Neuronal stem cell (in vitro differentiated cells): ENCODE data around the gene KRTAP10-2.

Experiments
- DNase-seq: peaks from one replicate; pipeline ENCODE4 v3.0.0-alpha.2; 2013; ENCODE audit warnings: low spot score
- H2AFZ ChIP-seq: one replicate; pipeline ENCODE4 v1.6.1; 2013; ENCODE audit warnings: mild to moderate bottlenecking, low read length, inconsistent platforms
- H2AK5ac ChIP-seq: 2 replicates; pipeline ENCODE4 v1.6.1; 2013; ENCODE audit warnings: low read depth, mild to moderate bottlenecking, inconsistent platforms, low read length, moderate library complexity, mixed read lengths
- H2BK120ac ChIP-seq: 2 replicates; pipeline ENCODE4 v1.6.1; 2013; ENCODE audit warnings: low read depth, mild to moderate bottlenecking, inconsistent platforms, low read length, moderate library complexity, mixed read lengths
- H2BK12ac ChIP-seq: one replicate; pipeline ENCODE4 v1.6.1; 2013; ENCODE audit warnings: low read length, inconsistent platforms
- H2BK15ac ChIP-seq: 2 replicates; pipeline ENCODE4 v1.6.1; 2013; ENCODE audit warnings: mild to moderate bottlenecking, low read length, inconsistent platforms, mixed read lengths
- H2BK5ac ChIP-seq: one replicate; pipeline ENCODE4 v1.6.1; 2013; ENCODE audit warnings: inconsistent platforms, mild to moderate bottlenecking, low read length, moderate library complexity
- H3K14ac ChIP-seq: one replicate; pipeline ENCODE4 v1.6.1; 2013; ENCODE audit warnings: low read length, inconsistent platforms
- H3K18ac ChIP-seq: 2 replicates; pipeline ENCODE4 v1.6.1; 2013; ENCODE audit warnings: low read length, inconsistent platforms
- H3K23ac ChIP-seq: 2 replicates; pipeline ENCODE4 v1.6.1; 2013; ENCODE audit warnings: low read depth, mild to moderate bottlenecking, mixed read lengths, low read length, inconsistent platforms; ENCODE audit not compliant: poor library complexity
- H3K27ac ChIP-seq: replicated peaks from 3 replicates; pipeline ENCODE4 v1.5.1; 2013; ENCODE audit warnings: low read length, inconsistent platforms
- H3K27me3 ChIP-seq, 3 experiments: 2 replicates each; pipeline ENCODE4 v1.6.1; 2013; ENCODE audit warnings: low read length in 3 of 3, mild to moderate bottlenecking in 2 of 3, inconsistent platforms in 1 of 3, low read depth in 1 of 3, mixed read lengths in 1 of 3, moderate library complexity in 1 of 3; ENCODE audit not compliant: control insufficient read depth in 3 of 3, insufficient read depth in 3 of 3
- H3K36me3 ChIP-seq, 2 donors: replicated peaks in 1 of 2; 2 replicates each; pipeline ENCODE4 v1.6.1; 2013; ENCODE audit warnings: low read length in 2 of 2; ENCODE audit not compliant: control insufficient read depth in 2 of 2, insufficient read depth in 2 of 2
- H3K4ac ChIP-seq: 2 replicates; pipeline ENCODE4 v1.6.1; 2013; ENCODE audit warnings: inconsistent platforms, mild to moderate bottlenecking, low read length, moderate library complexity
- H3K4me1 ChIP-seq, 2 donors: 1 replicate in 1 of 2; 2 replicates in 1 of 2; pipeline ENCODE4 v1.6.1; 2013; ENCODE audit warnings: low read length in 2 of 2, low read depth in 1 of 2; ENCODE audit not compliant: control insufficient read depth in 2 of 2, insufficient read depth in 1 of 2
- H3K4me2 ChIP-seq: one replicate; pipeline ENCODE4 v1.6.1; 2013; ENCODE audit warnings: mild to moderate bottlenecking, low read length, inconsistent platforms; ENCODE audit not compliant: insufficient read depth, poor library complexity, severe bottlenecking
- H3K4me3 ChIP-seq, 2 donors: 2 replicates each; pipeline ENCODE4 v1.5.1; 2013; ENCODE audit warnings: low read length in 2 of 2, mild to moderate bottlenecking in 2 of 2, inconsistent platforms in 1 of 2, moderate library complexity in 1 of 2
- H3K79me1 ChIP-seq: one replicate; pipeline ENCODE4 v1.6.1; 2013; ENCODE audit warnings: low read depth, mild to moderate bottlenecking, inconsistent platforms, low read length, moderate library complexity
- H3K9ac ChIP-seq: one replicate; pipeline ENCODE4 v1.6.1; 2013; ENCODE audit warnings: mild to moderate bottlenecking, low read depth, low read length, inconsistent platforms; ENCODE audit not compliant: poor library complexity
- H3K9me3 ChIP-seq, 2 donors: replicated peaks in 1 of 2; 2 replicates each; pipeline versions ENCODE3 to v1.6.1; 2013; ENCODE audit warnings: low read length in 2 of 2, mild to moderate bottlenecking in 2 of 2, inconsistent platforms in 1 of 2, low read depth in 1 of 2, mixed read lengths in 1 of 2, moderate library complexity in 1 of 2; ENCODE audit not compliant: control insufficient read depth in 2 of 2, insufficient read depth in 1 of 2
- H4K8ac ChIP-seq: one replicate; pipeline ENCODE4 v1.6.1; 2013; ENCODE audit warnings: low read depth, mild to moderate bottlenecking, inconsistent platforms, low read length, moderate library complexity
- H4K91ac ChIP-seq: one replicate; pipeline ENCODE4 v1.6.1; 2013; ENCODE audit warnings: low read length, low read depth, mild to moderate bottlenecking, inconsistent platforms; ENCODE audit not compliant: poor library complexity
- WGBS, 2 donors: extraction: QIAGEN DNeasy Blood & Tissue Kit; methylation state at CpG; one replicate each; pipeline ENCODE4 v1.1.7; 2013; ENCODE audit warnings: missing lambda C conversion rate in 2 of 2, mixed read lengths in 1 of 2; ENCODE audit not compliant: insufficient read length in 2 of 2, insufficient replicate concordance in 1 of 2; ENCODE audit errors: extremely low coverage in 2 of 2; 5-methylcytosine and 5-hydroxymethylcytosine counted together

The KRTAP10-2 gene

GRCh38 chr21:44516342-44516741 lies 35.0 kb downstream of the KRTAP10-2 start:
- Histone ChIP-seq H2BK120ac (peak overlapping the region; percentile 42), H4K8ac (no peak overlapping the region), H3K27me3 (no peaks in the 10 kb centered on the region), H3K18ac (peak overlapping the region; percentile 36), H3K36me3 (peaks cover 0 to 1% of the 10 kb centered on the region in 2 donors), H2BK15ac (no peak overlapping the region), H2BK12ac (no peak overlapping the region), H3K4me1 (no peaks in the 10 kb centered on the region), H3K4me2 (no peak overlapping the region), H3K79me1 (peaks cover under 1% of the 10 kb centered on the region), H2BK5ac (no peak overlapping the region), H3K9me3 (peaks cover 0 to 4% of the 10 kb centered on the region in 2 donors), H3K4me3 (no peak overlapping the region), H3K14ac (no peak overlapping the region), H2AFZ (no peak overlapping the region), H3K9ac (no peak overlapping the region), H3K27ac (no peak overlapping the region), H2AK5ac (peak overlapping the region; percentile 1), H3K4ac (no peak overlapping the region), H3K23ac (peak overlapping the region; percentile 18), H4K91ac (no peak overlapping the region)
- DNase-seq: no peak
- WGBS, 2 donors: no CpG with 5 or more reads among the region's 13 CpGs

GRCh38 chr21:44515359-44516165 lies 35.7 kb downstream of the KRTAP10-2 start:
- peak overlapping the region; percentile 1 for H2AK5ac ChIP-seq
- H3K9me3 ChIP-seq: peaks cover 0 to 4% of the 10 kb centered on the region in 2 donors
- H2BK12ac ChIP-seq: no peak overlapping the region
- peaks cover 4% of the 10 kb centered on the region for H3K79me1 ChIP-seq
- DNase-seq: no peak
- H3K18ac ChIP-seq: no peak overlapping the region
- H4K91ac ChIP-seq: no peak overlapping the region
- H4K8ac ChIP-seq: no peak overlapping the region
- H3K23ac ChIP-seq: no peak overlapping the region
- no peak overlapping the region for H3K9ac ChIP-seq
- no peak overlapping the region for H3K4ac ChIP-seq
- H3K27ac ChIP-seq: no peak overlapping the region
- H3K4me1 ChIP-seq: peaks cover 0 to 6% of the 10 kb centered on the region in 2 donors
- H2AFZ ChIP-seq: no peak overlapping the region
- no peak overlapping the region for H3K4me2 ChIP-seq
- no peak overlapping the region for H2BK15ac ChIP-seq
- peak overlapping the region; percentile 42 for H2BK120ac ChIP-seq
- no peaks in the 10 kb centered on the region for H3K27me3 ChIP-seq
- H3K14ac ChIP-seq: no peak overlapping the region
- H3K36me3 ChIP-seq: peaks cover 0 to 6% of the 10 kb centered on the region in 2 donors
- H3K4me3 ChIP-seq: no peak overlapping the region
- WGBS, 2 donors: no CpG with 5 or more reads among the region's 32 CpGs
- no peak overlapping the region for H2BK5ac ChIP-seq

- H3K9ac ChIP-seq: no peak overlapping the region
- peaks cover 4% of the 10 kb centered on the region for H3K79me1 ChIP-seq
- H2AFZ ChIP-seq: no peak overlapping the region
- H3K18ac ChIP-seq: no peak overlapping the region
- WGBS, 2 donors: no CpG with 5 or more reads among the region's 11 CpGs
- H3K23ac ChIP-seq: no peak overlapping the region
- no peak overlapping the region for H2BK120ac ChIP-seq
- H3K4me3 ChIP-seq: no peak overlapping the region
- H3K27ac ChIP-seq: no peak overlapping the region
- H2BK5ac ChIP-seq: no peak overlapping the region
- no peak overlapping the region for H4K91ac ChIP-seq
- H2AK5ac ChIP-seq: no peak overlapping the region
- H3K4me2 ChIP-seq: no peak overlapping the region
- peaks cover 0 to 6% of the 10 kb centered on the region in 2 donors for H3K36me3 ChIP-seq
- H3K4me1 ChIP-seq: peaks cover 0 to 6% of the 10 kb centered on the region in 2 donors
- no peak overlapping the region for H3K14ac ChIP-seq
- no peak overlapping the region for H2BK12ac ChIP-seq
- H3K4ac ChIP-seq: no peak overlapping the region
- no peak overlapping the region for H2BK15ac ChIP-seq
- no peaks in the 10 kb centered on the region for H3K27me3 ChIP-seq
- no peak for DNase-seq
- H4K8ac ChIP-seq: no peak overlapping the region
- peaks cover 0 to 4% of the 10 kb centered on the region in 2 donors for H3K9me3 ChIP-seq
Measured at GRCh38 chr21:44514746-44515358, 36.5 kb downstream of the KRTAP10-2 start.

- H2AK5ac ChIP-seq: peak overlapping the region; percentile 35
- DNase-seq: no peak
- H3K14ac ChIP-seq: no peak overlapping the region
Measured at GRCh38 chr21:44514218-44514520, 37.1 kb downstream of the KRTAP10-2 start.

More at GRCh38 chr21:44514218-44514520, 37.1 kb downstream of the KRTAP10-2 start:
- H2BK15ac ChIP-seq: no peak overlapping the region
- no peak overlapping the region for H3K4me2 ChIP-seq
- no peak overlapping the region for H3K4ac ChIP-seq
- peaks cover 0 to 6% of the 10 kb centered on the region in 2 donors for H3K4me1 ChIP-seq
- H3K36me3 ChIP-seq: peaks cover 0 to 6% of the 10 kb centered on the region in 2 donors
- no peak overlapping the region for H4K8ac ChIP-seq
- no peak overlapping the region for H4K91ac ChIP-seq
- no peak overlapping the region for H3K9ac ChIP-seq
- H3K18ac ChIP-seq: peak overlapping the region; percentile 7
- no peak overlapping the region for H3K4me3 ChIP-seq
- H3K79me1 ChIP-seq: peaks cover 6% of the 10 kb centered on the region
- no peak overlapping the region for H2BK5ac ChIP-seq
- WGBS, 2 donors: no CpG with 5 or more reads among the region's 7 CpGs
- H2BK12ac ChIP-seq: no peak overlapping the region
- no peak overlapping the region for H3K27ac ChIP-seq
- no peaks in the 10 kb centered on the region for H3K27me3 ChIP-seq
- H2BK120ac ChIP-seq: no peak overlapping the region
- peaks cover 0 to 3% of the 10 kb centered on the region in 2 donors for H3K9me3 ChIP-seq
- H3K23ac ChIP-seq: no peak overlapping the region
- H2AFZ ChIP-seq: no peak overlapping the region
